LHCN-M2 (cell line): ENCODE results near the gene SLC25A42. TPM values are rescaled to one million over a fixed set of nuclear protein-coding genes. Genes with fewer than 3 reads are reported as not detected.

Source experiments
- DNase-seq: peaks from one replicate; pipeline ENCODE4 v3.0.0-alpha.2; 2012; ENCODE audit warnings: low read depth
- total RNA-seq: library from RNA; depleted of rRNA; stranded (reverse); fragments of >200 nt; gene quantifications from 2 replicates; pipeline ENCODE4 v1.2.3, GENCODE V29; 2014

SLC25A42 gene
- total RNA-seq, 1 experiment from 2014 or later: 4.4 TPM

DNA sequence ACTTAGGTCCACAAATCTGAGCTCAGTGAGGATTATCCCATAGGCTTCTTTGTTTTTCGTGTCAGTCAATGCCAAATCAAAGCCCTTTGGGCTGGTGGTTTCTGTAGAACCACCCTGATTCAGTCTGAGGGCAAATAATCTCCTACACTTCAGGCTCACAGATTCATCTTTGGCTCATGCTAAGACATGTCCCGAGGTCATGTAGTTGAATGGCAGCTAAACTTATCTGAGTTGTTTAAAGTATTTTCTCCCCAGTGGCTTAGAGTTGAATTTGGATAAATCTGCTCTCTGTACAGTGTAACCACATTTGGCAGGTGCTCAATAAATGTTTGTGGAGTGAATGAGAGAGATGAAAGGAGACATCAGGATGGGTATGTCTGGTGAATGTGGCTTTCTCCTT lies 13.1 kb upstream of the SLC25A42 start:
- peak; percentile 18 for DNase-seq

DNA sequence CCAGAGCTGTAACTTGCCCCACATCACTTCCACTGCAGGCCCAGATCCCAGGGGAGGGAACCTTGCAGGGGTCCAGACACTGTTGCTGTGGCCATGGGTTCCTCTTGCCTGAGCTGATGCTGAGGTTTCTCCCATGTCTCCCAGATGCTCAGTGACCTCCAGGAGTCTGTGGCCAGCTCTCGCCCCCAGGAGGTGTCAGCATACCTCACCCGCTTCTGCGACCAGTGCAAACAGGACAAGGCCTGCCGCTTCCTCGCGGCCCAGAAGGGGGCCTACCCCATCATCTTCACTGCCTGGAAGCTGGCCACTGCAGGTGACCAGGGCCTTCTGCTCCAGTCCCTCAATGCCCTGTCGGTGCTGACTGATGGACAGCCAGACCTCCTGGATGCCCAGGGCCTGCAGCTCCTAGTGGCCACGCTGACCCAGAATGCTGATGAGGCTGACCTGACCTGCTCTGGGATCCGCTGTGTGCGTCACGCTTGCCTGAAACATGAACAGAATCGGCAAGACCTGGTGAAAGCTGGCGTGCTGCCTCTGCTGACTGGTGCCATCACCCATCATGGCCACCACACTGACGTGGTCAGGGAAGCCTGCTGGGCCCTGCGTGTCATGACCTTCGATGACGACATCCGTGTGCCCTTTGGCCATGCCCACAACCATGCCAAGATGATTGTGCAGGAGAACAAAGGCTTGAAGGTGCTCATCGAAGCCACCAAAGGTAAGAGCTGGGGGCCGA lies 12.1 kb upstream of the SLC25A42 start:
- DNase-seq: no peak

DNA sequence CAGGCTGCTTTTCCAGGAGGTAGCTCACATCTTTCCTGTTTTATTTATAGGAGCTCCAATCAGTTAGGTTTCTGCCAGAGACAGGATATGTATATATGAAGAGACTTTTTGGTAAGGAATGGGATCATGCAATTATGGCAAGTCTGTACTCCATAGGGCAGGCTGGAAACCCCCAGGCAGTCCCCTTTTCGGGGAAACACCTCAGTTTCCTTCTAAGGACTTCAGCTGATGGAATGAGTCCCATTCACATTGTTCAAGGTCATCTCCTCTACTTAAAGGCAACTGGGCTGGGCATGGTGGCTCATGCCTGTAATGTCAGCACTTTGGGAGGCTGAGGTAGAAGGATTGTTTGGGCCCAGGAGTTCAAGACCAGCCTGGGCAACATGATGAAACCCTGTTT lies 10.9 kb upstream of the SLC25A42 start:
- DNase-seq: no peak

DNA sequence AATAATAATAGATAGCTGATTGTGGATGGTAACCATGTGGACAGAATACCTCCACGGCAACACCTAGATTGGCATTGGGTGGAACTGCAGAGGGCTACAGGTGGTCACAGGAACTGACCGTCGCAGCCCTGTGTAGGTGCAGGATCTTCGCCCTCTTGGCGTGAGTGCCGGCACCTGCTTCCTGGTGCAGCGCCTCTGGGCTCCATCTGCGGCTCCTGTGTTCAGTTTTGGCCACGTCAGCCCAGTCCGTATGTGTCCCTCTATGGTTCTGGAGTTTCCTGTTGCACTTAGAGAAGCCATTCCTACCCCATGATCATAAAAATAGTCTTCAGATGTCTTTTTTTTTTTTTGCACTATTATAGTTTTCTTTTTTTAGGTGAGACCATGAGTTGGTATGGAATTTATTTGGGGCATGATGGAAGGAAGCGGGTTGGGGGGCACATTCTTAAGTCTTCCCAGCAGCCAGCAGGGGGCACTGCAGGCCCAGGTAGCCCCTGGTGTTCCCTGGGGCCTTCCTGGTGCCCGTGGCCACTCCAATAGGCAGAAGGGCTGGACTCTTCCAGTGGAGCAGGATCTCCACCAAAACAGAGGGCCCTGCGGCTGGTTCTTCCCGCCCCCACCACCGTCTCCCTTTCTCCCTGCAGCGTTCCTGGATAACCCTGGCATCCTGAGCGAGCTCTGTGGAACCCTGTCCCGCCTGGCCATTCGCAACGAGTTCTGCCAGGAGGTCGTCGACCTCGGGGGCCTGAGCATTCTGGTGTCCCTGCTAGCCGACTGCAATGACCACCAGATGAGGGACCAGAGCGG lies 10.1 kb upstream of the SLC25A42 start:
- peak; percentile 29 for DNase-seq

DNA sequence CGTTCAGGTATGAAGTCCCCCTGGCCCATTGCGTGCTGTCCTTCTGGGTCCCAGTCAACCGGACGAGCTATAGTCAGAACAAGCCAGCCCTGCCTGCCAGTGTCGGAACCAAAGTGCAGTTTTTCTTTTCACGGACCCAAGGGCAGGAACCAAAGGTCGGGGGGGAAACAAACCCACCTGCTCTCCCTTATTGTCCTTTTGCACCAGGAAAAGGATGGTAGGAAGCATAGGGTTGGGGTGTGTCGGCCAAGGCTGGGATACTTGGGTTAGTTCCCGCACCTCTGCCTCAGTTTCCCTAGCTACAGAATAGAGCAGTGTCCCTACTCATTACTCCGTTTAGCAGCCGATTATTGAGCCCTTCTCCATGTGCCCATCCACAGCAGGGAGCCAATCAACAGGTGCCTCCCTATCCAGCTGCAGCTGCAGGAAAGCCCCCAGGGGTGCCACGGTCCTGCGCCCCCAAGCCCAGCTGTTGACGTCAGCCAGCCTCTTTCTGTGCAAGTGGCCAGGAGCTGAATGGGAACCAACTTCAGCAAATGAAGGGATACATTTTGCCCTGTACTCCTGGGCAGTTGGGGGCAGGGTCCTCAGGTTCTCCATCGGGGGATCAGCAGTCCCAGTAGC lies 9.4 kb upstream of the SLC25A42 start:
- no peak for DNase-seq

DNA sequence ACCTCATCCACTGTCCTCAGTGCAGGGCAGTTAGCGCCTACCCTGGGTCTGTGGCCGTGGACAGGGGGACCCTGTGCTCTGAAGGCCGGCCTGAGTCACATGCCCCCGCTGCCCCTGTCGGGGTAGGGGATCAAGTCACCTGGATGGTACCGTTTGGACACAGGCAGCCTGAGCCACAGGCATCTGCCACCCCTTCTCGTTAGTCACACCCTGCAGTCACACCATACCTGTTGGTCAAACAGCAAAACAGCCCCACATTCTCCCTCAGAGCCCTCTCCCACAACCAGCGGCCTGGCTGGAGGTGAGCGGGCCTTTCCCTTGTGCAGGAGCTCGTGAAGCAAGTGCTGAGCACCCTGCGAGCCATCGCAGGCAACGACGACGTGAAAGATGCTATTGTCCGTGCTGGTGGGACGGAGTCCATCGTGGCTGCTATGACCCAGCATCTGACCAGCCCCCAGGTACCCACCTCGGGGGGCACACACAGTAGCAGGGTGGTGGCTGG lies 8.8 kb upstream of the SLC25A42 start:
- no peak for DNase-seq

DNA sequence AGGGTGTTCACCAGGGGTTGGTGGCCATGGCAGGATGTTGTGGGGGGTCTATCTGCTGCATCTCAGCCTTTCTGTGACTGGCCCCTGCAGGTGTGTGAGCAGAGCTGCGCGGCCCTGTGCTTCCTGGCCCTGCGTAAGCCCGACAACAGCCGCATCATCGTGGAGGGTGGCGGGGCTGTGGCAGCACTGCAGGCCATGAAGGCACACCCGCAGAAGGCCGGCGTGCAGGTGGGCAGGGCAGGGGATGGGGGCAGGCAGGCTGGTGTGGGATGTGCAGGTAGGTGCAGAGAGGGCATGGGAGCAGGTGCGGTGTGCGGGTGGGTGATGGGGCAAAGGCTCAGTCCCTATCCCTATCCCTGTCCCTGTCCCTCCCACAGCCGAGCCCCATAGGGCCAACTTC lies 8.1 kb upstream of the SLC25A42 start:
- DNase-seq: no peak

DNA sequence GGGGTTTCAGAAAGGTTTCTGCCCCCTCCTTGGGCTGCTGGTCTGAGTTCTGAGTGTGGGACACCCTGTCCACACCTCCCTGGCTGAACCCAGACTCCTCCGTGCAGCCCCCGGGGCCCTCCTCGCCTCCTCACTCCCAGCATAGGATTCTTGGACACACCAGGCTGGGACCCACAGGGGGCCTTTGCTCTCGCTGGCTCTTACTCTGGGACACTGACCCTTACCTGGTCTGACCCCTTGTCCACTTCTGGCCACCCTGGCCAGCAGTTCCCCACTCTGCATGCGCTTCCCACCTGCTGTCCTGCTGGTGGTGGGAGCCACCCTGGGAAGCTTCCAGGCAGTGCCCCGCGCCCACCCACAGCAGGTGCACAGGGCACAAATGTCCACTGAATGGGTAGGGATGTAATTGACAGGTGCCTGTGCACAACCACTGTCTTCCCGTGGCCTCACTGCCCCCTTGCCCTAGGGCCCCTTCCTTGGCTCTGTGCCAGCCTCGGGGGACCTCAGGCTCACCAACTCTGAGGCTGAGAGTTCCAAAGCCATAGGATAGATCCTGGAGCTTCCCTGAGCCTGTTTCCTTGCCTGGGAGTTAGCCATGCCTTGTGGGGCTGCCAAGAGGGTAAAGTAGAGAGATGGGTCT lies 7.0 kb upstream of the SLC25A42 start:
- no peak for DNase-seq

DNA sequence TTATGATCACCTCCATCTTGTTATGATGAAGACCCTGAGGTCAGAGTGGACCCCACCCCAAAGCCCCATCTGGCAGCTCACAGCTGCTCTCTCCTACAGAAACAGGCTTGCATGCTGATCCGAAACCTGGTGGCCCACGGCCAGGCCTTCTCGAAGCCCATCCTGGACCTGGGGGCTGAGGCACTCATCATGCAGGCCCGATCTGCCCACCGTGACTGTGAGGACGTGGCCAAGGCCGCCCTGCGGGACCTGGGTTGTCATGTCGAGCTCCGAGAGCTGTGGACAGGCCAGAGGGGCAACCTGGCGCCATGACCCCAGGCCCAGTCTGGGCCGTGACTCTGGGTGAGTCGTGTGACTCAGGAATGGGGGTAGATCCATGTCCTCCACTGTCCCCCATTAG lies 6.5 kb upstream of the SLC25A42 start:
- no peak for DNase-seq

DNA sequence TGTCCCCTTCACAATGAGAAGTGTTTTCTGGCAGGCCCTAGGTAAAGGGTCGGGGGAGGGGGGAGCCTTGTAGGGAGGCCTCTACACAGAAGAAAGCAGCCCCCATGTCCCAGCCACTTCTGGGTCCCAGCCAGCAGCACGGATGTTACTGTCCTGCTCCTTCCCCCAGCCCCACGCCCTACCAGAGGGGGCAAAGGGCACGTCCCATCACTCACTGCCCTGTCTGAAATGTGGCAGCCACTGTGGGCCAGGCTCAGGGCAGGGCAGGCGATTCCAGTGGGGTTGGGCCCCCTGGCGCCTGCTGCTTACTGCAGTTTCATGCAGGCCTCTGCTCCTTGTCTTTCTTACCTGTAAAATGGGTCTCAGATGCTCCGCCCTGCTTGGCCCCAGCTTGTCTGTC lies 6.1 kb upstream of the SLC25A42 start:
- no peak for DNase-seq

DNA sequence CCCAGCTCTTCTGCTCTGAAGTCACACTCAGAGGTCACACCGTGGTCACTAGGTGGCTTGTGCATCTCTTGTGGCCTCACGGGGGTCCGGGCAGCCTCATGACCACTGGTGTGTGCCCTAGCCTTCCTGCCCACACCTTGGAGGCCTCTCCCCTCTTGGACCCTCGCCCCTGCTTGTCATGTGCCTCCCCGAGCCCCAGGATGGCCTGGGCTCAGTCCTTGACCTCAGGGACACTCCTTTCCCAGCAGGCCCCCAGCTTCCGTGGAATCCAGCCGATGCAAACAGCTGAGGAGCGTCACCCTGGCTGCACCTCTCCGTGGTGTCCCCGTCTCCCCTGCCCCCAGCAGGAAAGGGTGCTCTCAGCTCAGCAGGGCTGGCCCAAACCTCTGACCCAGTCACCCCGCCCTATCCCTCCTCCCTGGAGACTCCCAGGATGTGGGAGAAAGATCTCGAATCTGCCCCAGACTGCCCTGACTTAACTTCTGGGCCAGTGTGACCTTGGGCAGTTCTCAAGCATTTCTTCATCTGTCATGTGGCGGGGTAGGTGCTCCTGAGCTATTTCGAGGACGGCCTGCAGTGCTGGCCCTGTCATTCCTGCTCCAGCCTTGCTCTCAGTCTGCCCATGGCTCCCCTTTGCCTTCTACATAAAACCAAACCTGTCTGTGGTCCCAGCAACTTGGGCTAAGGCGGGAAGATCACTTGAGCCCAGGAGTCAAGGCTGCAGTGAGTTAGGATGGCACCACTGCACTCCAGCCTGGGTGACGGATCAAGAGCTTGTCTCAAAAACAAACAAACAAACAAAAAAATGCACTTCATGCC lies 4.6 kb upstream of the SLC25A42 start:
- DNase-seq: no peak

DNA sequence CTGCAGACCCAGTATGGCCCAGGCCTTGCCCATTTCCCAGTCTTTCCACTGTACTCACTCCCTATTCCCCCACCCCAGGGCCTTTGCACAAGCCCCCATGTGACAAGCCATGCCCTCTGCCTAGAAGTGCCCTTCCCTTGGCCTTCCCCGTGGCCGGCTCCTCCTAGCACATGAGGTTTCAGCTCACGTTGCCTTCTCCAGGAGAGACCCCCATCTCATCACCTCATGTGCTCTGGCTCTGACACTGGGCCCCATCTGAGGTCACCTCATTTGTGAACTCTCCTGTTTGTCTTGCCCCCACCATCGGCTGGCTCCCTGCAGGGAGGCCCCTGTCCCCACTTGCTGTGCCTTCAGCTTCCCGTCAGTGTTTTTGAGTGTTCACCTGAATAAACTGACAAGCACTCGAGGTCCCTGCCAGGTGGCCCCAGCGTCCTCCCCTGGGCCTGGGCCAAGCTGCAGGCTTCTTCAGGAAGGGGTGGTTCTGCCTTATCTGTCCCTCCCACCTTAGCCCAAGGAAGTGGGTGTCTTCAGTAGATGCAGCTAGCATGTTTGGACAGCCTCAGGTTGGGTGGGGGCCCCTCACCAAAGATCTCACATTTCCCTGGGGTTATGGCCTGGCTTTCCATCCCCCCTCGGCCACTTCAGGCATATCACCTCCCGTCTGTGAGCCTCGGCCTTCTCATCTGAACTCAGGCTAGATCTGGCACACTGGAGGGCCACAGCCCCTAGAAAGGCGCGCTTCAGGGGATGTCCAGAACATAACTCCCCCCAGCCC lies 3.8 kb upstream of the SLC25A42 start:
- DNase-seq: no peak

DNA sequence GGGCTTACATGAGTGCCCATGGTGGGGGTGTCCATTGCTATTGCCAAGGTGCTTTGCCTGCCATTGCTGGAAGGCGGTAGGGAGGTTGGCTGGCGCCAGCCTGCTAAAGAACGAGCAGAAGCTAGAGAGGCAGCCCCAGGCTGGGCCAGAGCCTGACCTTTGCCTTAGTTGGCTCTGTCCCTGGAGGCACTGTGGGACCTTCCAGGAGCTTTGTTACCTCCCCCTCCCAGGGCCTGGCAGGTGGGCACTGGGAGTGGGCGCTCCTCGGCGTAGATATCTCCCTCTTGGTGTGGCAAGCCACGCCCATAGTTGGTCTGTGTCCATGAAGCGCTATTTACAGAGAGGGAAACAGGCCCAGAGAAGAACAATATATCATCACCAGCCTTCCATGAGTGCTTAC lies 2.3 kb upstream of the SLC25A42 start:
- DNase-seq: no peak

DNA sequence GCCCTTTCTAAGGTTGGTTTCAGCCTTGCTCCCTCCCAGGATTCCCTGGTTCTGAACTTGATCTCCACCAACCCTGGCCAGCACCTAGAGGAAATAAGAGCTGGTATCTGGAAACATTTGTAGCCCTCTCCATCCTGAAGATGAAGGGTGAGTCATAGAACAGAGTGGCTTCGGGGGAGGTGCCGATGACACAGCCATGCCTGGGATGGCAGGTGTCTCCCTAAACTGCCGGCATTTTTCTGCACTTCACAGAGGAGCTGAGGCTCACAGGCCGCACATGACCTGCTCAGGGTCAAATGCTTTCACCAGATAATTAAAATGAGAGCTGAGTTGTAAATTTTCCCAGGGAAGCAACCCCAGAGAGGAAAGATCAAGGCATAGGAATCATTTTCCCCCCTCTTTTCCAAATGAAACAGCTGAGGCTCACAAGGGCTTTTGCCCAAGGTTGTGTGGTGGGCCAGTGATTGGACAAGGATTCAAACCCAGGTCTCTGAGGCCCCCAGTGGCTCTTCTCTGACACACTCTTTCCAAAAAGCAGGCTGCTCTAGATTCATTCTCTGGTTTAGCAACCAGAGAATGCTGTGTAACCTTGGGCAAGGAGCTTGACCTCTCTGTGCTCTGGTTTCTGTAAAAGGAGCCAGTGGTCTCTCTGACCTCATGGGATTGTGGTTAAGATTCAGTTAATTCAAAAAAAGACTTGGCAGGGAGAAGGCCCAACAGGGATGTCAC lies 1.2 kb upstream of the SLC25A42 start:
- peak; percentile 75 for DNase-seq

DNA sequence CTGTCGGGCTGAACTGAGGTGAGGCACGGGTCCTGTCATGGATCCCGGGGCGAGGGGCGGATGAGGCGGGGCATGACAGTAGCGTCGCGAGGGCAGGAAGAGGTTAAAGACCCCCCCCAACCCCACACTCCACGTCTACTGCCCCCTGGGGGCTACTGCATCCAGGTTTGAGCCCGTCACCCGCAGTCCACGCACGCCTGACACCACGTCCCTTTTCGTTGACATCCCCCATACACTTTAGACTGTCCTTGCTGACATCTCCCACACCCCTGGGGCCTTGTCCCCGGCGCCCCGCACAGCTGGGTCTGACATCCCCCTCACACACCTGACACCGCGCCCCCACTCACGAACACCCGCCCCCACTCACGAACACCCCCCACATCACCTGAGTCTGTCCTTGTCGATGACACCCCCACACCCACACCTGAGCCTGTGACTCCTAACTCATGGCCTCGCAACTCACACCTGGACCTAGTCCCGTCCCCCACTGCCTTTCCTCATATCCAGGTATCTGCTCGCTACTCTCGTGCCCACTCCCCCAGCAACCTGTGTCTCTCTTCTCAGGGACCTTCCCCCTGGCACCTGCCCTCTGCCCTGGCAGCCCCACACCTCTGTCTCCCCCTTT lies 416 bp downstream of the SLC25A42 start:
- DNase-seq: peak; percentile 26

DNA sequence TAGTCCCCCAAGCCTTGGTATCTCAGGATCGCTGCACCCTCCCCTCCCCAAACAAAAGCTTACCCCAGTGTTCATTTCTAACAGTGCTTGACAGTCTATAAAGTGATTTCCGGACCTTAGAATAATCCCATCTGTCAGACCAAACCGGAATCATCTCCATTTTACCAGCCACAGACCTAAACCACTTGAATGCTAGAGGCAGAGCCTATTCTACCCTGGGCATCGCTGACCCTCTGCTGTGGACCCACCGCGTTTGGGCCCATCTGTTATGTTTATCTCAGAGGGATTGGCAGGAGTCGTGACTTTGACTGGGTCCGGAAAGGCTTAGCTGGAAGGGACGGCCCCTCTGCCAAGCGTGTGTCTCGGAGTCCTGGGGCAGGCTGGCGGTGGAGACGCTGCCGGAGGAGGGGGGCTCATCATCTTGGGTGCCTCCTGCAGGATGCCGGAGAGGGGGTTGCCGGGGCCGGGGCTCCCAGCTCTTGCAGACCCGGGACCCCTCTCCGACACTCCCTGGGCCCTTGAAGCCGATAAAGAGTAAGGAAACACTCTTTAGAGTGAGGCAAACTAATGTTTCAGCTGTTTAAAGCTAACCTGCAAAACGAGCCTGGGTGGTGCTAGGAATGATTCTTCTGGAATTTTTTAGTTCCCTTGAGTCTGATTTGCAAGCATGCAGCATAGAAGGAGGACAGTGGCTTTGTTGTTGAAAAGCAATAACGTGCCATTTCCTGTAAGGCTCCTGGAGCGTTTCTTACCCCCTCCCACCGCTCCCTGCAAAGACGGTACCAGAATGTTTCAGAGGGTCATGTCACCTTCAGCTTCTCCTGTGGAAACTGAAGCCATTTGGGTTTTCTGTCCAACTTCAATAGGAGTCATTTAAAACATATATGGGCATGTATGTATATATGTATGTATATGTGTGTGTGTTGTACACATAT lies 1.3 kb downstream of the SLC25A42 start:
- no peak for DNase-seq

DNA sequence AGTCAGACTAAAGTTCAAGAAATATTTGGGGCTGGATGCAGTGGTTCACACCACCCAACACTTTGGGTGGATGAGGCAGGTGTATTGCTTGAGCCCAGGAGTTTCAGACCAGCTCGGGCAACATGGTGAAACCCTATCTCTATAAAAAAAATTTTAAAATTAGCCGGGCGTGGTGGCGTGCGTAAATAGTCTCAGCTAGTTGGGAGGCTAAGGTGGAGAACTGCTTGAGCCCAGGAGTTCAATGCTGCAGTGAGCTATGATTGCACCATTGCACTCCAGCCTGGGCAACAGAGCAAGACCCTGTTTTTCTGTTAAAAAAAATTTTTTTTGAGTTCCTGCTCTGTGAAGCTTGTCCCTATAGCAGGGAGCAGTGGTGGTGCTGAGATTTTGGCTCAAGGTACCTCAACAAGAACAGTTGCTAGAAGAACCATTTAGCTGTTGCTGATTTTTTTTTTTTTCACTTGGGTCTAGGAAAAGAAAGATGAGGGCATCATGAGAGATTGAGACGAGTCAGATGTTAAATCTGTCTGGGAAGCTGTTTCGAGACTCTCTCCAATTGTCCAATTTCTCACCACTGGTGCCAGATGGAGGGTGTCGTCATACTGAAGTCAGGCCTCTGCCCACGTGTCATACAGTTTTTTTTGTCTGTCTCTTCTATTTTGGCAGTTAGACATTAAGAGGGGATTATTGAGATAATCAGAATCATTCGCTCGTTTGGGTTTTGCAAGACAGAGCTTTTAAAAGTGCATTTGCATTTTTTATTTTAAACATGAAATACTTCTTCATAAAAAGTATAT lies 3.7 kb downstream of the SLC25A42 start:
- DNase-seq: peak; percentile 32
